GM13976 (cell line): ENCODE data around the gene KCTD16.

ENCODE experiments used
- DNase-seq: peaks from one replicate; pipeline ENCODE4 v3.0.0; 2012; ENCODE audit warnings: low spot score
- CTCF ChIP-seq: IDR thresholded peaks from 2 replicates; pipeline ENCODE4 v1.5.1; 2012; ENCODE audit warnings: borderline replicate concordance, mild to moderate bottlenecking; ENCODE audit not compliant: insufficient read depth; ENCODE audit errors: extremely low read depth, missing control alignments, control extremely low read depth
- in situ Hi-C: fragments of 300-500 bp; cut with MboI; formaldehyde crosslinking; loops from one replicate; pipeline ENCODE4 v1.12.0; 2022; ENCODE audit warnings: low sequenced_read_pairs, mixed read lengths, inconsistent platforms; ENCODE audit not compliant: unreplicated experiment

KCTD16 gene

DNA sequence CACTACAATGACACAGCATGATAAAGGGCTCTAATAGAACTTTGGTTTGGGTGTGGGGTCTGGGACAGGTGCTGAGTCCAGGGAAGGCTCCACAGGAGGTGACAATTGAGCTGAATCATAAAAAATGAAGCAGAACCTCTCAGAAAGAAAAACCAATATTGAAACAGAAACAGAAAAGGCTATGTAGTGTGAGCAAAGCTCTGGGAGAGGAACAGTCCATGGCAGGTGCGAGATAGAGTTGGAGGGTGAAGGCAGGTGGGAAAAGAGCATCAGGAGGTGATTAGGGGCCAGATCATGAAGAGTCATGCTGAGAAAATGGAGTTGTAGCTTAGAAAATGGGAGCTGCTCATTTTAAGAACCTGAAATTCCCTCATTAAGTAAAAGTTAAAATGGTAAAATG is 164.9 kb downstream of the KCTD16 start:
- in situ Hi-C loops: no loop called here
- no peak for TF ChIP-seq CTCF
- no peak for DNase-seq

DNA sequence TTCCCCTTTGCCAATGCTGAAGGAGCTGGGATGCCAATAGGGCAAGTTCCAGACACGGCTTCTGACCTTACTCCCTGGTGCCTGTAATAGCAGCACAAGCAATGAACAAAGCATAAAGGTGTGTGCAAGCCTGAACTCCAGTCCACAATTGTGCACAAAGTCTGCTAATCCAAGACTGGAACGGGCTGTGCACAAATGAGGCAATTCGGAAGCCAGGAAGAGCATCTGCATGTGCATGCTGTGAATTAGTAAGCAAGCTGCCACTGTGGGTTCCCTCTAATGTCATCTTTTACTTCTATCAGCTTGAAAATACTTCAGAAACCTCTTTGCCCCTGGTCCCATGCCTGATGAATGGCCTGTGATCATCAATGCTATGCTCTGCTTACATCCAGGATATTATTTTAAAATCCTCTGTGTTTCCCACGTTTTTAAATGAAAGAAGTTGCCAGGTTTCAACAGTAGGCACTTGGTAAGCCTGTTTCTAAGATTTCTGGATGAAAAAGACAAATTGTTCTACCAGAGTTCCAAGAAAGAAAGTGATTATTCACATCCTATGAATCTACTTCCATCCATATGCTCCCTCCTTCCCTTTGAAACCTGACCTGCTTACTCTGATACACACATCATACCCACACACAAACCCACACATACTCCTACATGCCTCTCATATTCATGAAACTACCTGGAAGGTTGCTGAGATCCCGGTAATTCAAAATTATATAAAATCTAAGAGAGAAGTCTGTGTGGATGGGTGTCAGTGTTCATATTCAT is 165.7 kb downstream of the KCTD16 start:
- in situ Hi-C loops: no loop called here
- DNase-seq: no peak
- TF ChIP-seq CTCF: no peak

DNA sequence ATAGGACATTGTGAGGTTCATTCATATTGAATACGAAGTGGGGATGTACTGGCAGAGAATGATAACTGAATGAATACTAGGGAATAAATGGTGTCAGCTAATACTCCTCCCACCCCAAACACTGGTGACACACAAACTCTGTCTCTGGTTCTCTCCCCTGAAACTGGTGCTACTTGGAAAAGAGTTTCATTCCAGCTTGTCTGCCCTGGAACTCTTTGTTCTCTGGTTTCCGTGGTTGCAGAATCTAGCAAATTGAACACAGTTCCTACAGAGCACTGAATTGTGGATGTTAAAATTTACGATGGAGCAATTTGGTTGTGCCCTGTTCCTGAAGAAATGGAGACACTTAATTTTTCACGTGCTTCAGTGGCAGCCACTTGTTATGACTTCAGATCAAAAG is 181.7 kb downstream of the KCTD16 start:
- no peak for TF ChIP-seq CTCF
- in situ Hi-C loops: no loop called here
- no peak for DNase-seq

- no peak for TF ChIP-seq CTCF
- in situ Hi-C loops: no loop called here
- no peak for DNase-seq
Observed at GRCh38 chr5:144352732-144353317, 182.2 kb downstream of the KCTD16 start.

- no peak for DNase-seq
Observed at GRCh38 chr5:144356489-144356888, 185.8 kb downstream of the KCTD16 start.

DNA sequence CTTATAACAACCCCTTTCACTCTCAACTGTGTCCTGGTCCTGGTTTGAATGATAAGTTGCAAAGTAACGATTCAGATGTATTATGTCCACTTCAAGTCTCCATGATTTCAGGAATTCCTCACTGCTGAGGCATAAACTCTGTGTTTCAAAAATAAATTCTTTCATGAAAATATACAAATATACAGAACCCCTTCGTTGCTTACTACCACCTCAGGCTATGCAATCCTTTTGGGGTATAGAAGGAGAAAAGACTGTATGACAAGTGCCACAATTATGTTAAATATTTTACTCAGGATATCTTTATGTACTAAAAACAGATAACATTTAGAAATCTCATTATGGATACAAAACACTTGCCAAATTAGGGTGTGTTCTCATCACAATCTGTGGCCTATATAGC is 190.7 kb downstream of the KCTD16 start:
- in situ Hi-C loops: no loop called here
- no peak for DNase-seq
- TF ChIP-seq CTCF: no peak

More at GRCh38 chr5:144356489-144356888, 185.8 kb downstream of the KCTD16 start:
- TF ChIP-seq CTCF: no peak
- in situ Hi-C loops: no loop called here
